Measurements from ENCODE around the gene PLA2G3.
A peak's percentile ranks its signal among the peaks of the same experiment; 100 is the strongest.

Gene PLA2G3

DNA sequence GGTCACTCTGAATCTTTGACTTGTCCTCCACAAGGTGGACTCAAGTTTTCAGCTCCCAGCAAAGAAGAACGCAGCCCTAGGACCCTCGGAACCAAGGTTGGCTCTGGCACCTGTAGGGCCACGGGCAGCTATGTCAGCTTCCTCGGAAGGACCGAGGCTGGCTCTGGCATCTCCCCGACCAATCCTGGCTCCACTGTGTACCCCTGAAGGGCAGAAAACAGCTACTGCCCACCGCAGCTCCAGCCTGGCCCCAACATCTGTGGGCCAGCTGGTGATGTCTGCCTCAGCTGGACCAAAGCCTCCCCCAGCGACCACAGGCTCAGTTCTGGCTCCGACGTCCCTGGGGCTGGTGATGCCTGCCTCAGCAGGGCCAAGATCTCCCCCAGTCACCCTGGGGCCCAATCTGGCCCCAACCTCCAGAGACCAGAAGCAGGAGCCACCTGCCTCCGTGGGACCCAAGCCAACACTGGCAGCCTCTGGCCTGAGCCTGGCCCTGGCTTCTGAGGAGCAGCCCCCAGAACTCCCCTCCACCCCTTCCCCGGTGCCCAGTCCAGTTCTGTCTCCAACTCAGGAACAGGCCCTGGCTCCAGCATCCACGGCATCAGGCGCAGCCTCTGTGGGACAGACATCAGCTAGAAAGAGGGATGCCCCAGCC is 15.4 kb downstream of the PLA2G3 start:
- TF ChIP-seq, protein P1, sequence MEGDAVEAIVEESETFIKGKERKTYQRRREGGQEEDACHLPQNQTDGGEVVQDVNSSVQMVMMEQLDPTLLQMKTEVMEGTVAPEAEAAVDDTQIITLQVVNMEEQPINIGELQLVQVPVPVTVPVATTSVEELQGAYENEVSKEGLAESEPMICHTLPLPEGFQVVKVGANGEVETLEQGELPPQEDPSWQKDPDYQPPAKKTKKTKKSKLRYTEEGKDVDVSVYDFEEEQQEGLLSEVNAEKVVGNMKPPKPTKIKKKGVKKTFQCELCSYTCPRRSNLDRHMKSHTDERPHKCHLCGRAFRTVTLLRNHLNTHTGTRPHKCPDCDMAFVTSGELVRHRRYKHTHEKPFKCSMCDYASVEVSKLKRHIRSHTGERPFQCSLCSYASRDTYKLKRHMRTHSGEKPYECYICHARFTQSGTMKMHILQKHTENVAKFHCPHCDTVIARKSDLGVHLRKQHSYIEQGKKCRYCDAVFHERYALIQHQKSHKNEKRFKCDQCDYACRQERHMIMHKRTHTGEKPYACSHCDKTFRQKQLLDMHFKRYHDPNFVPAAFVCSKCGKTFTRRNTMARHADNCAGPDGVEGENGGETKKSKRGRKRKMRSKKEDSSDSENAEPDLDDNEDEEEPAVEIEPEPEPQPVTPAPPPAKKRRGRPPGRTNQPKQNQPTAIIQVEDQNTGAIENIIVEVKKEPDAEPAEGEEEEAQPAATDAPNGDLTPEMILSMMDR (conservative IDR thresholded peaks at IDR 0.05; ENCODE audit: low read length): no peak
- no peak for DNase-seq (ENCODE audit: low read depth)
- H3K4me3 ChIP-seq (ENCODE audit: low read length): no peak overlapping the region

DNA sequence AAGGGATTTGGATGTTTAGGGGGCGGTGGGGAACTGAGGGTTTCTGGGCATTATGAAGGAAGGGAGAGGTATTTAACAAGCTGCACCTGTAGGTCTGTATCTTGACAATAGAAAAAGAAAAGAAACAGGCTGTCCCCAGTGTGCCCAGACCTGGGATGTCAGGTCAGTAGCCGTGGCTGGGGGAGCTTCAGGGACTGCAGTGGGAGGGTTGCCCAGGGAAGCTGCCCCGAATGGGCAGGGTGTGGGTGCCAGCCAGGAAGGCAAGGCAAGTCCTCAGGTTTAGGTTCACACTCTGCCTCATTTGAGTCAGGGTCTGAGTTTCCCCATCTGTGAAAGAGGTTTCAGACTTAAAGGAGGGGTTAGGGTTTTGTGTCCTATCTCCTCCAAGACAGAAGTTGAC is 16.0 kb downstream of the PLA2G3 start:
- H3K4me3 ChIP-seq (ENCODE audit: low read length): no peak overlapping the region
- no peak for DNase-seq (ENCODE audit: low read depth)
- TF ChIP-seq, protein P1 (conservative IDR thresholded peaks at IDR 0.05; ENCODE audit: low read length): no peak

DNA sequence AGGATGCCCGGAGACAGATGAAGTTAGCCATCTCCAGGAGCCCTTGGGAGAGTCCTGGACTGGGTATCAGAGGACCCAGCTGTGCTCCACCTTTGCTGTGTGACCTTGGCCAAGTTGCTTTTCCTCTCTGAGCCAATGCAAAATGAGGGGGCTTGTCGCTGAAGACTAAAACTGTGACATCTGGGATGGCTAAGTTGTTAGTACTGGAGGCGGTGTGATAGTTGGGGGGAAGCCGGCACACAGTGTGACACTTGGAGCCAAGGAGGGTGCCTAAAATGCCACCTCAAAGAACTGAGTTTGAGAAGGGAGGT is 17.1 kb downstream of the PLA2G3 start:
- DNase-seq (ENCODE audit: low read depth): no peak
- H3K4me3 ChIP-seq (ENCODE audit: low read length): peak overlapping the region; percentile 40; the same call in 1 of the 2 replicates
- TF ChIP-seq, protein P1 (conservative IDR thresholded peaks at IDR 0.05; ENCODE audit: low read length): no peak

DNA sequence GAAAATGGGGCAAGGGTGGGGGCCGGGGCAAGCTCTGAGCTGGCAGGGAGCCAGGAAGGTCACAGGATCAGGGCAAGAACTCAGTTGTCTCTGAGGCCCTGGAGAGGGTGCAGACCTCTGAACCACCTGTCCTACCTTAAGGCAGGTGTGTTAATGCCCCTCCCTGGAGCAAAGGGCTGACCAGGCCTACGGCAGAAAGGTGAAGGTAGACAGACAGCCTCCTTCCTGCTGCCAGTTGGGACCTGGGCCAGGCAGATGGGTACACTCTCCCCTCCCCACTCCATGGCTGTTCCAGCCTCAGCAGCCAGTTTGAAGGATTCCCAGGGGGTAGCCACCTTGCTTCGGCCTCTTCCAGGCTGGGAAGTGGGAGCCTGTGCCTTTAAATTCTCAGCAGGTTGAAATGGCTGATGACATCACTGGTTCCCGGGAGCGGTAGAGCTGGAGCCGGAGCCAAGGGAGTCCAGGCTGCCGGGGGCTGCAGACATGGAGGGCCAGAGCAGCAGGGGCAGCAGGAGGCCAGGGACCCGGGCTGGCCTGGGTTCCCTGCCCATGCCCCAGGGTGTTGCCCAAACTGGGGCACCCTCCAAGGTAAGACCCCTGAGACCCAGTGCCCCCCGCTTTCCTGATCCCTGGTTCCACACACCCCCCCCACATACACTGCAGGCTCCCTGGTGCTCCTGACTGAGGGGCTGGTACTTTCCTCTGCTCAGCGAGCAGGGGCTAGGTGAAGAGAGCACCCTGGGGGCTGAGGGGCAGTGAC is 17.6 kb downstream of the PLA2G3 start, which contains the start of gene INPP5J:
Gene INPP5J (plus strand): TSS at position 435 of the 760 bp plus-strand sequence. CDS start 49 bp downstream, at position 484.
- TF ChIP-seq, protein P1 (conservative IDR thresholded peaks at IDR 0.05; ENCODE audit: low read length): no peak
- peak within 1 kb of the TSS; percentile 40 for H3K4me3 ChIP-seq (ENCODE audit: low read length)
- no peak for DNase-seq (ENCODE audit: low read depth)

DNA sequence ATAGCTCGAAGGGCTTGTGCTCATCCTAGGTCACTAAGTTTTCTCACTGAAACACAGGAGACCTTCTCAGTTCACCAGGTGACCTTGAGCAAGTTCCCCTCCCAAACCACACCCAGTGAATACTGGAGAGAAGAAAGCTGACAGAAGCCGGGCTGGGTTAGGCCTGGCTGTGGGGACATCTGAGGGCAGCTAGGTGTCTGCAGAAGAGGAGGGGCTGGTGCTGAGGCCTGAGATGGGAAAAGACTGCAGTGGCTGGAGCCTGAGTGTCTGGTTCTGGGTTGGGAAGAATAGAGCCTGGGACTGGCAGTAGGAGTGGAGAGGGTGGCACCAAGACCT is 18.1 kb downstream of the PLA2G3 start:
- no peak for DNase-seq (ENCODE audit: low read depth)
- no peak overlapping the region for H3K4me3 ChIP-seq (ENCODE audit: low read length)

DNA sequence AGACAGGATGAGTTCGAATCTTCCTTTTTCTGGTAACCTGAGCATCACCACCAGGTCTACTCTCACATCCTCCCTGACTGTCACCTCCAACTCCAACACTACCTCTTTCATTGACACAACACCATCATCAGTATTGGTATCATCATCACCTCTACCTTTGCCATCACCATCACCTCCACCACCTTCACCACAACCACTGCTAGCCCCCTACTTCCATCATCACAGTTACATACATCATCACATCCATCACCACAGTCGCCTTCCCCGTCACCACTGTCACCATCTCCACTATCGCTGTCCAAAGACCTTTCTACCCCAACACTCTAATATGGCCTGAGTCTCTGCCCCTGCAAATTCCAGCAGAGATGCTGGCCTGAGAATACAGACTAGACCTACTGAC is 18.9 kb downstream of the PLA2G3 start:
- TF ChIP-seq, protein P1 (conservative IDR thresholded peaks at IDR 0.05; ENCODE audit: low read length): no peak
- H3K4me3 ChIP-seq (ENCODE audit: low read length): no peak overlapping the region
- DNase-seq (ENCODE audit: low read depth): no peak

More for the DNA sequence above, 18.1 kb downstream of the PLA2G3 start:
- TF ChIP-seq, protein P1 (conservative IDR thresholded peaks at IDR 0.05; ENCODE audit: low read length): no peak

DNA sequence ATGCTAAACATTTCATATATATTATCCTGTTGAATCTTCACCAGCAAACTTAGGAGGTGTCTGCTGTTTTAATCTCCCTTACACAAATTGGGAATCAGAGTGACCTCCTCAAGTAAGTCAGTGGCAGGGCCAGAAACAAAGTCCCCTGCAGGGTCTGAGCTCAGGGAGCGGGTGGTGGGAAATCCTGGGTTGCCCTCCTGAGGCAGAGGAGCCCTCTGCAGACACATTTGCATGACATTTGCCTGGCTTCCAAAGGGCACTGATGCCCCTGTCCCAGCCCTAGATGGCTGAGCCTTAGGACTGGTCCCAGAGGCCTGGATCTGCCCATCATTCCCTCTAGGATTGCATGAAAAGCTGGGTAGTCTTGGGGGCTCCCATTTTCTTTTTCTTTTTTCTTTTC is 19.7 kb downstream of the PLA2G3 start:
- no peak overlapping the region for H3K4me3 ChIP-seq (ENCODE audit: low read length)
- TF ChIP-seq, protein P1 (conservative IDR thresholded peaks at IDR 0.05; ENCODE audit: low read length): no peak
- no peak for DNase-seq (ENCODE audit: low read depth)

Measured in AG10803 (cell line).